ENCODE measurements around the gene RIN1.
"Not testable (repeated sequence)": the region's sequence is repeated elsewhere in the genome, so short reads cannot be mapped to it uniquely, and the experiment has no call there.

RIN1 gene

GRCh38 chr11:66318600-66318970 lies 17.6 kb downstream of the RIN1 start:
- DNase-seq, result no peak

DNA sequence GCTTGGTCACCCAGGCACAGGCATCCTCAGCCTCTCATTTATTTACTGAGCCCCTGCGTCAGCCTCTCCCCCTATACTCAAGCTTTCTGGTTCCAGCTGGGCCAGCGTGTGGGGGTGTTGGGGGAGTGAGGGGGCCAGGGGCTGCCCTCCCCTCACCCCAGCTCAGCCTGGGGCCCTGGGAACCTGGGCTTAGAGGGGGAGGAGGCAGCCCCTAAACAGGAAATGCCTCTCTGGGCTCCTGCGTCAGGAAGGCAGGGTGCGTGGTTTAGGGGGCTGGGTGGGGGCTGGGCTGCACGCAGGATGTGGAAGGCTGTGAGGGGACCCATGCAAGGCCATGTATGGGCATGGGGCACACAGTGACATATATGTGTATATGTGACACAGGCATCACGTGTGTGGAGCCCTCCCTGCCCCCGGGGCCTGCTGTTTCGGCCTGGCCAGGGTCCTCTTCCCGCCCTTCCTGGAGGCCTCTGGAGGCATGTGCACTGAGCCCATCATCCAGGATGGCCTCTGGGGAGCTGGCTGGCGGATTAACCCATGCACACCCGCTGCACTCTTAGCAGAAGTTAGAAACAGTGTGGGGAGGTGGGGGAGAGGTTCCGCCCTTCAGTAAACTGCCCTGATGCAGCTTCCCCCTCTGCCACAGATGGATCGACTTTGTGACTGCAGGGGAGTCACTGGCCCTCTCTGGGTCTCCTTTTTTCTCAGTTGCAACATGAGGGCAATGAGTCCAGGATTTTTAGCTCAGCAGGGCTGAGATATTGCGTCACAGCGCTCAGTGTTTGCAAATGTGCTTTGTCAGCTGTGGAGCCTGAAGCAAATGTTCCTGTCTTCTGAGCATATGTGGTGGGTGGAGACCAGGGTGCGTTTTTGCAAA lies 18.3 kb downstream of the RIN1 start:
- no peak for DNase-seq

GRCh38 chr11:66317322-66317722 lies 18.9 kb downstream of the RIN1 start:
- DNase-seq, result no peak

DNA sequence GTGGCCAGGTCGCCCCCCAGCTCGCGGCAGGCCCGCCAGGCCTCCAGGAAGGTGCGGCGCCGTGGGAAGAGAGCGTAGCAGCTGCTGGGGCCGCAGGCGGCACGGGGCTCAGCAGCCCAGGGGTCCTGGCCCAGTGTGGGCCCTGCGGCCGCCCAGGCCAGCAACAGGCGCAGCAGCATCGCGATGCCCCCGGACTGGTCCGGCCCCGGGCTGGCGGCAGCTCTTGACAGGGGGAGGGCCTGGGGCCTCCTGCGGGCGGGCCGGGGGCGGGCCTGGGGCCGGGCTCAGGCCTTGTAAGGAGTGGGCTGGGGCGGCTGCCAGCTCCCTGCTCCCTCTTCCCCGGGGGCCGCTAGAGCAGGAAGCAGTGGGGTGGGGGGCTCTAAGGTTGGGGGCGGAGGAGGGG lies 19.4 kb downstream of the RIN1 start, which contains the start of gene CD248:
Gene CD248 (minus strand): TSS at position 196 of the 403 bp plus-strand sequence. CDS start 17 bp downstream, at position 179.
- no peak for DNase-seq

GRCh38 chr11:66315921-66316811 lies 20.1 kb downstream of the RIN1 start:
- no peak for DNase-seq

GRCh38 chr11:66315498-66315885 lies 20.7 kb downstream of the RIN1 start:
- DNase-seq, result no peak

DNA sequence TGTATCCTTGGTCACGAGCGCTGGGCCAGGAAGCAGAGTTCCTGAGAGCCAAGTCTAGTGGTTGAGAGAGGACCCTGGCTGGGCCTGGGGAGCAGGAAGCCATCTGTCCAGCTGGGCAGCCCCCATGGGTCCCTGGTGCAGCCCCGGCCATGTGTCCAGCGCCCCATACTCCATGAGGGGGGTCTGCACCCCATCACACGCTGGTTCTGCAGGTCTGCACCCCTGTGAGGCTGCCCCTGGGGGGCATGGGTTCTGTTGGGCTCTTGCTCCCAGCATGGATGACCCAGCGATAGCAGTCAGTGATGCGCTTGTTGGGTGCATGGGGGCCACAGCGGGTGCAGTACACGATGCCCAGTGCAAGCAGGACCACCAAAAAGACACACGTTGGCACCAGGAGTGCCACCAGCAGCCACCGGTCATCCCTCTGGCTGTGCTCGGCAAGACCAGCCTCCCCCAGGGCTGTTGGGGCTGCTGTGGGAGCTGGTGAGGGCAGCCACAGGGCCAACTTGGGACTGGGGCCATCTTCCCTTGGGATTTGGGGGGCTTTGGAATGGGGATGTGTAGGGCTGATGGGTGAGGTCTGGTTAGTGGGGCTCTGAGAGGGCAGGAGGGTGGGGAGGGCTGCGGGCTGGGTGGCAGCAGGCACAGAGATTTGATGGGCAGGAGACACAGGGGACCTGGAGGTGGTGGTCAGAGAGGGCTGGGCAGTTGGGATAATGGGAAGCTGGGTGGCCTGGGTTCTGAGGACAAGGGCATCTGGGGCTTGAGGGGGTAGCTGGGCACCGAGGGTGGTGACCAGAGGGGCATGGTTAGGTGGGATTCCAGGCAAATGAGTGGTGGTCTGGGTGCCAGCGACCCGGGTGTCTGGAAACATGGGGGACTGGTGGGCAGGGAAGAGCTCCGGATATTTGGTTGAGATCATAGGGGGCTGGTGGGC lies 21.4 kb downstream of the RIN1 start:
- no peak for DNase-seq

- no peak for DNase-seq
Observed at GRCh38 chr11:66314186-66314501, 22.1 kb downstream of the RIN1 start.

GRCh38 chr11:66313321-66314185 lies 22.7 kb downstream of the RIN1 start:
- DNase-seq, result no peak

- peak; percentile 95 to 98 for DNase-seq
Observed at GRCh38 chr11:66312549-66313320, 23.5 kb downstream of the RIN1 start.

GRCh38 chr11:66311965-66312548 lies 24.2 kb downstream of the RIN1 start:
- DNase-seq, result peak; percentile 91

DNA sequence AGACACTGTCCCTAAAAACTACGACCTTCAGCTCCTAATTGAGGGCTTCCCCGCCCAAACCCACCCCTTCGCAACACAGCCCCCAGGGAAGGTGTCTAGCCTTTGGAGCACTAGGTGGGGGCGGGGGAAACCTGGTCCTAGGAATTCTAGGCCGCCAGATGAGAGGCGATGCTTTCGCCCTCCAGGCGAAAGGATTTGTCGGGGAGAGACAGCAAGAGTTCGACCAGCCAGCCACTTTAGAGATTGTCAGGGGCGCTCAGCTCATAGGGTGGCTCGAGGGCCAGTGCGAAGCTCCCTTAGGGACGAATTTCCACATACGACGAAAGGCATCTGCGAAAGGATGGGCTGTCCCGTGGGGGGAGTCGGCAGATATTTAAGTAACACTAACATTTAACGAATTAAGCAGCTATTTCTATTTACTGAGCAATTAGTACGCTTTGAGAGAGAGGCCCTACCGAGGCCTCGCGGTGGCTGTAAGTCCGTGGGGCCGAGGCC lies 24.7 kb downstream of the RIN1 start:
- no peak for DNase-seq

- DNase-seq, result not testable (repeated sequence)
Observed at GRCh38 chr11:66310803-66311440, 25.3 kb downstream of the RIN1 start.

- no peak for DNase-seq
Observed at GRCh38 chr11:66310324-66310723, 25.9 kb downstream of the RIN1 start.

GRCh38 chr11:66309475-66309874 lies 26.8 kb downstream of the RIN1 start:
- DNase-seq, result no peak

- DNase-seq, result no peak
Observed at GRCh38 chr11:66302656-66303055, 33.6 kb downstream of the RIN1 start.

- DNase-seq, result no peak
Observed at GRCh38 chr11:66299186-66299585, 37.0 kb downstream of the RIN1 start.

DNA sequence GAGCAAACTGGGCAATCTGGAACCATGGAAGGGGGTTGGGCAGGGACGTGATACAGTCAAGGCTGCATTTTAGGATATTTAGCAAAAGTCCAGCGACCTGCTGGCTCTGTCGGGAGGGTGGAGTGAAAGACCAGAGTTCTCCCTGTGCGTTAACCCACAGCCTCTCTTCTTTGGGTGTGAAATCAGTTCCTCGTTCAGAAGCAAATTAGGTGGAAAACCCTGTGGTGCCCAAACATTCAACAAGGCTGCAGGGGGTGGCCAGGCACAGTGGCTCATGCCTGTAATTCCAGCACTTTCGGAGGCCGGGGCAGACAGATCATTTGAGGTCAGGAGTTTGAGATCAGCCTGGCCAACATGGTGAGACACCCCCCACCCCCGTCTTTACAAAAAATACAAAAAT lies 38.6 kb downstream of the RIN1 start:
- DNase-seq, result no peak
